ENCODE results near the gene HAT1.

HAT1 gene

DNA sequence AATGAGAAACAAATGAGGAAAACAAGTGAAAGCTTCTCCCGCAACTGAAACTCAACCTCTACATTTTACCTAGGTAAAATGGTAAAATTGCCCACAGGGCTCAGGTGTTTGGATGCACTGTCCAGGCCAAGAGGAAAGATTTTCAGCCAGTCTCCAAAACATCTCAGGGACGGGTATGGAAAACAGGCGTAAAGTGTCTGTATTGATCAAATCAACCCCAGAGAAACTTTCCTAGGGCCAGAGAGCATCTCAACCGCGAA is 361 bp upstream of the HAT1 start:
- no peak for DNase-seq

DNA sequence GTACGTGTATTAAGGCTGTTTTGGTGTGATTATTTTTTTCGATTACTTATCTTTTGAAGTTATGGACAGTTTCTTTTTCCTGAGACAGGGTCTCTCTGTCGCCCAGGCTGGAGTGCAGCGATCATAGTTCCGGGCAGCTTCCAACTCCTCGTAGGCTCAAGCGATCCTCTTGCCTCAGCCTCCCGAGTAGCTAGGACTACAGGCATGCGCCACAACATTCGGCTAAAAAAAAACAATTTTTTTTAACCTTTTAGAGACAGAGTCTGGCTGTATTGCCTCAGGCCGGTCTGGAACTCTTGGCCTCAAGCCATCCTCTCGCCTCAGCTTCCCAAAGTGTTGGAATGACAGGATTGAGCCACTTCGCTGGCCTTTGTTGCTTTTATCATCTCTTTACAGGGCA is 945 bp downstream of the HAT1 start:
- DNase-seq = no peak

DNA sequence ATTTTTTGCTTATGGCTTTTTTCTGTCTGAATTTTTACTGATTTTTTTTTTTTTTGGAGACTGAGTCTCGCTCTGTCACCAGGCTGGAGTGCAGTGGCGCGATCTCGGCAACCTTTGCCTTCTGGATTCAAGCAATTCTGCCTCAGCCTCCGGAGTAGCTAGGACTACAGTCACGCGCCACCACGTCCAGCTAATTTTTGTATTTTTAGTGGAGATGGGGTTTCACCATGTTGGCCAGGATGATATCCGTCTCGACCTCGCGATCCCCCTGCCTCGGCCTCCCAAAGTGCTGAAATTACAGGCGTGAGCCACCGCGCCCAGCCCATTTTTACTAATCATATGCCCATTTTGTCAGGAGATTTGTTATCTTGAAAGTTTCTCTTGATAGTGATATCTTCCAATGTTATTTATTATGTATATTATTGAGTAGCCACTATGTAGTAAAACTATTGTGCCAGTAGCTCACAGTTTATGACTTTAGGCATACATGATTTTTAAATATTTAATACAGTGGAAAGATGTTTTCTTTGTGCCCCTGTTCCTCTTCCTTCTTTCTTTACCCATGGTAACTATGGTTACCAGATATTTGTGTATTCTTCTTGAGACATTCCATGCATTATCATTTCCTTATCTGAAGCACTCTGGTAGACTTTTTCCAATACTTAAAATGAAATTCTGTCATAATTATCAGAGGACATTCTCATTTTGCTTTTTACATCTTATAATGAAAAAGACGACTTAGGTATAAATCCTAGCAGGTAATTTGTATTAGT is 2.1 kb downstream of the HAT1 start:
- DNase-seq = no peak

DNA sequence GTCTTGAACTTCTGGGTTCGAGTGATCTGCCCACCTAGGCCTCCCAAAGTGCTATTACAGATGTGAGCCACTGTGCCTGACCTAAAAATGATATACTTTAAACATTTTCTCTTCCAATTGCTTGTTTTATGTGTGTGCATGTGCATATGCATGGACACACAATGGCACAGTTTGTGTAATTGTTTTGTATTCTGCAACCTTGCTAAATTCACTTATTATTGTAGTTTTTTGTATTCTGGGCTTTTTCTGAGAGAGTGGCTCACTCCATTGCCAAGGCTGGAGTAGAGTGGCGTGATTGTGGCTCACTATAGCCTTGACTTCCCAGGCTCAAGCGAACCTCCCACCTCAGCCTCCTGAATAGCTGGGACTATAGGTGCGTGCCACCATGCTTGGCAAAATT is 8.1 kb downstream of the HAT1 start:
- DNase-seq = no peak

DNA sequence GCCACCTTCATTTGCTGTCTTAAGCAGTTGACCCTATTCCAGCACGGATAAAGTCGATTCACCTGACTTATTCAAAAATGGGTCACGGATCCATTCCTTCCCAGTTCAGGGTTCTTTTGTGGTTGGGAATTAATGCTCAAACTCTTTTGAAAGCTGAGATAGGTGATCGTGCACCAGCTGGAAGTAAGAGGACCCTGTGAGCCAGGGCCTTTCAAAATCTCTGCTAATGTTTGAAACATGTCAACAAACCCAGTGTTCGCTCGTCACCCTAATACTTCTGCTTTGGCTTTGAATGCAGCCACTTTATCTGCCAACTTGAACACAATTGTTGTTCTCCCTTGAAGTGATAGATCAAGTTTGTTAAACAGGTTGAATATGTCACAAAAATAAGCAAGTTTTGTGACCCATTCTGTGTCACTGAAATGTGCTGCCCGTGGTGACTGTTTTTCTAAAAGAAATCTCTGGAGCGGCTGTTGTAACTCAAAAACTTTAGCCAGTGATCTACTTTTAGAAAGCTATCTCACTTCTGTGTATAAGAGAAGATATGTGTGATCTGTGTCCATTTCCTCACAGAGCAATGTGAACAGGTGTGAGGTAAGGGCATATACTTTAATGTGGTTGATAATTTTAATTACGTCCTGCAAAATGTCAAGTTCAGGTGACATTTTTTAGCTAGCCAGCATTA is 16.9 kb downstream of the HAT1 start:
- no peak for DNase-seq

DNA sequence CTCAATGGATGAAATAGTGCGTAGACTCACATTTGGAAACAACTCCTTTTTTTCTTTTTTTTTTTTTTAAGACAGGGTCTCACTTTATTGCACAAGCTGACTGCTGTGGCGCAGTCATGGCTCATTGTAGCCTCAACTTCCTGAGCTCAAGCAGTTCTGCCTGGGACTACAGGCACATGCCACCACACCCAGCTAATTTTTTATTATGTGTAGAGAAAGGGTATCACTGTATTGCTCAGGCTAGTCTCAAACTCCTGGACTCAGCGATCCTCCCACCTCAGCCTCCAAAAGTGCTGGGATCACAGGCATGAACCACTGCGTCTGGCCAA is 17.4 kb downstream of the HAT1 start:
- DNase-seq = no peak

DNA sequence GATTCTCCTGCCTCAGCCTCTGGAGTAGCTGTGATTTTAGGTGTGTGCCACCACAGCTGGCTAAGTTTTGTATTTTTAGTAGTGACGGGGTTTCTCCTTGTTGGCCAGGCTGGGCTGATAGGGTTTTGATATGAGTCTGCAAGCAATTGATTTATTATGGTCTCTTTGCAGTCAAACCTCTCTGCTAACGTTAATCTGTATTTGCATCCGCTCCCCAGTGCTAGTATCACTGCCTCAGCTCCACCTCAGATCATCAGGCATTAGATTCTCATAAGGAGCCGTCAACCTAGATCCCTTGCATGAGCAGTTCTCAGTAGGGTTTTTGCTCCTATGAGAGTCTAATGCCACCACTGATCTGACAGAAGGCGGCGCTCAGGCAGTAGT is 19.0 kb downstream of the HAT1 start:
- no peak for DNase-seq

DNA sequence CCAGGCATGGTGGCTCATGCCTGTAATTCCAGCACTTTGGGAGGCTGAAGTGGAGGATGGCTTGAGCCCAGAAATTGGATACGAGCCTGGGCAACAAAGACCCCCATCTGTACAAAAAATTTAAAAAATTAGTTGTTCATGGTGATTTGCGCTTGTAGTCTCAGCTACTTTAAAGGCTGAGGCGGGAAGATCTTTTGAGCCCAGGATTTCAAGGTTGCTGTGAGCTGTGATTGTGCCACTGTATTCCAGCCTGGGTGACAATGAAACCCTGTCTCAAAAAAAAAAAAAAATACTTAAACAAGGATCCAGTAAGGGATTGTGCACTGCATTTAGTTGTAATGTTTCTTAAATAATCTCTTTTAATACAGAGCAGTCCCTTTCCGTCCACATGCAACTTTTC is 21.6 kb downstream of the HAT1 start:
- no peak for DNase-seq

DNA sequence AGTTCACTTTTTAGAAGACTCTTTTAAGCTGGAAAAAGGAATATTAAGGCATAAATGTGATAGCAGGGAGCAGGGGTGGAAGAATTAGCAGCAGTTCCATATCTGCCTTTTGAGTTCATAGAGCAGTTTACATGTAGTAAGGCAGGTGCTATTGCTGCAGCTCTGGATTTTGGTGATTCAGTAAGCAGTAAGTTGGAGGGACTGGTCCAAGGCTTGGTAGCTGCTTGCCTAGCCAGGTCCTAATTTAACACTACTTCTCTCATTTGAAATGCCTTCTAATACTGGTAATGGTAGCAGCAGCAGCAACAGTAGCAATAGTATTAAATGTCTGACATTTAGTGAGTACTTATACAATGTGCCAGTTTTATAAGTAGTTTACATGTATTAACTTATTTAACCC is 30.0 kb downstream of the HAT1 start:
- DNase-seq = no peak

DNA sequence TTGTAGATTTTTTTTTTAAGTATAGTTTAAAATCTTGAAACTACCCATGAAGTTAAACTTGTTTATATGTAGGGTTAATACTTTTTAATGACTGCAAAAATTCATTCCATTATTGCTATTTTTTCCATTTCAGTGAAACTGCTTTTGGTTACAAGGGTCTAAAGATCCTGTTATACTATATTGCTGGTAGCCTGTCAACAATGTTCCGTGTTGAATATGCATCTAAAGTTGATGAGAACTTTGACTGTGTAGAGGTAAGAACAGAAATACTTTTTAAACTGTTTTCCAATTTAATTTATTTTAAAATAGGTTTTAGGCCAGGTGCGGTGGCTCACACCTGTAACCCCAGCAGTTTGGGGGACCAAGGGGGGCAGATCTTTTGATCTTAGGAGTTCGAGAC is 30.5 kb downstream of the HAT1 start:
- no peak for DNase-seq

DNA sequence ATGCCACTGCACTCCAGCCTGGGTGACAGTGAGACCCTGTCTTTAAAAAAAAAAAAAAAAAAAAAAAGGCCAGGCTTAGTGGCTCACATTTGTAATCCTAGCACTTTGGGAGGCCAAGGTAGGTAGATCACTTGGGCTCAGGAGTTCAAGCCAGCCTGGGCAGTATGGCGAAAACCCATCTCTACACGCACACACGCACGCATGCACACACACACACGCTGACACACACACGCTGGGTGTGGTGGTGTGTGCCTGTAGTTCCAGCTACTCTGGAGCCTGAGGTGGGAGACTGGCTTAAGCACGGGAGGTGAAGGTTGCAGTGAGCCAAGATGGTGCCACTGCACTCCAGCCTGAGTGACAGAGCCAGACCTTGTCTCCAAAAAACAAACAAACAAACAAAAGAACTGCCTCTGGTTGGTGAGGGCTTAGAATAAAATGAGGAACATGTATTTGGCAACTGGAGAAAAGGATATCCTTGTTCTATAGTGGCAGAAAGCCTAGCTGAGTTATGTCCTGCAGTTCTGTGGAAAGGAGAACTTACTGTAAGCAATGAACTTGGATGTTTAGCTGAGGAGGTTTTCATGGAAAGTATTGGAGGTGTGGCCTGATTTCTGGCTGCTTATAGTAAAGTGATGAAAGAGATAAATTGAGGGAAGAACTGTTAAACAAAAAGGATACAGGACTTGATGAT is 34.0 kb downstream of the HAT1 start:
- no peak for DNase-seq

DNA sequence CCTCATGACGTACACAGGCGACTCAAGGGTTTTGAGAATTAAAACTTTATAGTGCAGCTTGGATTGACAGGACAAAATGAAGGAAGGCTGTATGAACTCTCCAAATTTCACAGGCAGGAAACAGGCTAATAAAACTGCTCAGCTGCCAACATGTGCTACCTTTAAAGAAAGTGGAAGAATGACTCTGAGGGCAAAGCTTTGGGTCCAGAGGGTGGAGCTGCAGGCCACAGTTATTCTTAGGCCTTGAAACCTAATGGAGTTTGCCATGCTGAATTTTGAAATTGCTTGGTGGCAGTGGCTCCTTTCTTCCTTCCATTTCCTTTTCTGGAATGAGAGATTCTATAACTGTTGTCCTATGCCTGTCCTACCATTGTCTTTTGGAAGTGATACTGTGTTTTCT is 34.8 kb downstream of the HAT1 start:
- DNase-seq = no peak

DNA sequence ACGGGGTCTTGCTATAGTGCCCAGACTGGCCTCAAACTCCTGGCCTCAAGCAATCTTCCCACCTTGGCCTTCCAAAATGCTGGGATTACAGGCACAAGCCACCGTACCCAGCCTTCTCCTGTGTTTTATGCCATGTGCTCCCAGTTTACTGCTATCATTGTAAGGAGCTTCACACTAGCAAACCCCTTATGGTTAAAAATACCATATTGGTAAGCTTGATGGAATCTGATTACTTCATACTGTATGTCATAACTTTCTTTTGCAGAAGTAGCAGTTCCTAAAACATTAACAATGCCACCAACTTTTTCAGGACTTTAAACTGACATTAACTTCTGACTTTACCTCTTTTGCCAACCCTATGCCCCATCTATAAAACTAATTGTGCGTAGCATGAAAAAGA is 36.2 kb downstream of the HAT1 start:
- peak; percentile 11 for DNase-seq

DNA sequence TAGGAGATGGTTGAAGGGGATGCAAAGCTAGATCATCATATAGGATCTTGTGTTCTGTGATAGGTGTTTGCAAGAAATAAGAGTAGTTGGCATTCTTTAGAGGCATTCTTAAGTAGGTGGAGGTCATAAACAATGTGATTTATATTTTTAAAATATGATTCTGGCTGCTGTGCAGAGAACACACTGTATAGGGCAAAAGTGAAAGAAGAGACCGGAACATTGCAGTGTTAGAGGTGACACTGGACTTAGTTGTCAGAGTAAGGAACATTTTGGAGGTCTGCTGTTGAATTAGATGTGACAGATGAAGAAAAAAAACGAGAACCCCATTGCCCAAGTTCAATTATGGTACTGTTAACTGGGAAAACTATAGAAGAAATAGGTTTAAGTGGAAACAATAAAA is 37.7 kb downstream of the HAT1 start:
- DNase-seq = no peak

DNA sequence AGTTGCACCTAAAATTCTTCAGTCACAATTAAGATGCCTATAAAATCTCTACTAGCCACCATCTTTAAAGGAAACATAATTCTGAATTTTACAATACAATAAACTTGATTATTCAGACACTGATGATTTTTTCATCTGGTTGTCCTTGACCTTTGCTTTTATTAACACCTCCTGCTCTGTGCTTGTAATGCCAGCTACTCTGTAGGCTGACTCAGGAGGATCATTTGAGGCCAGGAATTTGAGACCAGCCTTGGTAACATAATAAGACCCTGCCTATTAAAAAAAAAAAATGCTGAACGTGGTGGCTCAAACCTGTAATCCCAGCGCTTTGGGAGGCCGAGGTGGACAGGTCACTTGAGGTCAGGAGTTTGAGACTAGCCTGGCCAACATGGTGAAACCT is 38.3 kb downstream of the HAT1 start:
- no peak for DNase-seq

DNA sequence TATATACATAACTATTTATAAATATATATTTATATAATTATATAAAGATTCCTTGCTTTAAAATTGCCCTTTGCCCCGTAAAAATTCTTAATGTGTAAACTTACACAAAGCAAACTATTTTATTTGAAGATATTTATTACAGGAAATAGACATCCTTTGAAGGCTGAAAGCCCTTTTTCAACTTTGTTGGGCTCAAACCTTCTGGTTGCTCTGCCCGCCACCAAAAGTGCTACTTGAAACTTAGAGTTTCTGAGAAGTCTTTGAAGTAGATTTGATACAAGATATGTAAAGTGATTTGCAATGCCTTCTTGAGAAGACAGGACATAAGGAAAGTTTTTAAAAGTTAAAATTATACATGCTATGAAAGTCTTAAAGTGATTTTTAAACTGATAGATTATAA is 40.9 kb downstream of the HAT1 start:
- DNase-seq = no peak

DNA sequence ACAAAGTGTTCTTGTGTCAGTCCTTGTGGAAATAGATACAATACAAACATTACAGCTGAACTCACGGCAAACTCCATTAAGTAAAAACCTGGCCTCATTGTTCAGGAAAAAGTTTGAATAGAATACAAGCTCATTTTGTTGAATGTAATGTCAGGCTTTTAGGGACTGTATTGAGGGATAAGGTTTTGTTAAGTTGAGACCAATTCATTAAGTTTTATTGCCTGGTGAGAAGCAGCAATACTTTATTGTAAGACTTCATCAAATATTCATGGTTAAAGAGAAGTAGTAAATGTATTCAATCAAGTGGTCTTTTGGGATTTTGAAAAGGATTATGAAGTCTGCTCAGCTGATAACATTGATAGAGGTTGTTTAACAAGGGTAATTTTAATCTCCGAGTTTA is 42.0 kb downstream of the HAT1 start:
- no peak for DNase-seq

DNA sequence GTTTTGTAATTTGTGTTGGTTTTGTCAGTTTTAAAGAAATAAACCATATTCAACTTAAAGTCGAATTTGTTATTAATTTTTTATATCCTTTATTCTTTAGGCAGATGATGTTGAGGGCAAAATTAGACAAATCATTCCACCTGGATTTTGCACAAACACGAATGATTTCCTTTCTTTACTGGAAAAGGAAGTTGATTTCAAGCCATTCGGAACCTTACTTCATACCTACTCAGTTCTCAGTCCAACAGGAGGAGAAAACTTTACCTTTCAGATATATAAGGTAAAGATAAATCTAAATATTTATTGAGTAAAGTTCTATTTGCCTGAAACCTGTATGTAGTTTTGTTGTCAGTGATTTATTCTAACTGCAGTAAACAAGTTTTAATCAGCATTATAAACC is 43.0 kb downstream of the HAT1 start:
- no peak for DNase-seq

DNA sequence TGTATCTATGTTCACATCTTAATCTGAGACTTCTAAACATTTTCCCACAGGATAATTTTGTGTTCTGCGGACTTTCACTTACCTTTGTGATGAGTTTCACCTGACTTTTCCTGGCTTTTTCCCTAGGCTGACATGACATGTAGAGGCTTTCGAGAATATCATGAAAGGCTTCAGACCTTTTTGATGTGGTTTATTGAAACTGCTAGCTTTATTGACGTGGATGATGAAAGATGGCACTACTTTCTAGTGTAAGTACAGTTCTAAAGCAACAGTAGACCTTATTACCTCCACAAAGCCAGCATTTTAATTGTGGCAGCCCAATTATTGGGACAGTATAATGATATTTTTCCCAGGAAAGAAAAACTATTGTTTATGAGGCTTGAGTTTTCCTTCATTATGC is 43.4 kb downstream of the HAT1 start:
- DNase-seq = no peak

DNA sequence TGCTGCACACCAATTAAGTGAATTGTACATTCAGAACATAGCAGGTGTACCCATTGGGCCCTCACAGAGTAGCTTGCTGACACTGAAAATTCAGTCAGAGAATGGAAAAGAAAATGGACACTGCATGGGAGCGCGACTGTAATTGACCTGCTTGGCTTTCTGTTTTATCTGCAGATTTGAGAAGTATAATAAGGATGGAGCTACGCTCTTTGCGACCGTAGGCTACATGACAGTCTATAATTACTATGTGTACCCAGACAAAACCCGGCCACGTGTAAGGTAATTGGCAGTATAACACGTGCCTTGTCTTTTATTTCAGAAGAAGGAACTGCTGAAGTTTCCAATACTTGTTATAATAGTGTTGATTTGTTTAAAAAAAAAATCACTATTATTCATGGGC is 44.0 kb downstream of the HAT1 start:
- DNase-seq = no peak

DNA sequence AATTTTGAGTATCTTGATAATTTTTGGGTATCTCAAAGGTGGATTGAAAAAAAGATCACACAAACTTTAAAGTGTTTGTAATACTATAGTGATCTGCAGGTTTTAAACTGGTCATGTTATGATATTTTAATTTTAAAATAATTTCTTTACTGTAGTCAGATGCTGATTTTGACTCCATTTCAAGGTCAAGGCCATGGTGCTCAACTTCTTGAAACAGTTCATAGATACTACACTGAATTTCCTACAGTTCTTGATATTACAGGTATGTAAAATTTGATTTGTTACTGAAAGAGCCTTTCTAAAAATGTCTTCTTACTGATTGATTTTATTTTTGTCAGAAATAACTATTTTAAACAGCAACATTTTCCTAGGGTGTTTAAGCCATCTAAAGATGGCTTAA is 44.4 kb downstream of the HAT1 start:
- no peak for DNase-seq

DNA sequence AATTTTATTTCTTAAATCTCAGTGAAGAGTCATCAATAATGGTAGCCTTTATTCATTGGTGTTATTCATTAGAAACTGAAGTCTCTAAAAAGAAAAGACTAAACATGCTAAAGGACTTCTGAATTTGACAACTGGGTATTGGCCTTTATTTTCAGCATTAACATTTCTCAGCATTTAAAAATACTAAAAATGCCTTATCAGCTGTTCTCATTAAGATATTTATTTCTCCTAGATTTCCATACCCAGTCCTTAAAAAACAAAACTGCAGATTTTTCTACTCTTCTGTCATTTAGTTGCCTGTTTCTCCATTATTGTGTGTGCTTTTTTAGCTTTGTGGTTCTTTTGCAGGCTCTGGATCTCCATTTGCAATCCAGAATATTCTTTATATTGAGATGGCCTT is 46.2 kb downstream of the HAT1 start:
- DNase-seq = no peak

DNA sequence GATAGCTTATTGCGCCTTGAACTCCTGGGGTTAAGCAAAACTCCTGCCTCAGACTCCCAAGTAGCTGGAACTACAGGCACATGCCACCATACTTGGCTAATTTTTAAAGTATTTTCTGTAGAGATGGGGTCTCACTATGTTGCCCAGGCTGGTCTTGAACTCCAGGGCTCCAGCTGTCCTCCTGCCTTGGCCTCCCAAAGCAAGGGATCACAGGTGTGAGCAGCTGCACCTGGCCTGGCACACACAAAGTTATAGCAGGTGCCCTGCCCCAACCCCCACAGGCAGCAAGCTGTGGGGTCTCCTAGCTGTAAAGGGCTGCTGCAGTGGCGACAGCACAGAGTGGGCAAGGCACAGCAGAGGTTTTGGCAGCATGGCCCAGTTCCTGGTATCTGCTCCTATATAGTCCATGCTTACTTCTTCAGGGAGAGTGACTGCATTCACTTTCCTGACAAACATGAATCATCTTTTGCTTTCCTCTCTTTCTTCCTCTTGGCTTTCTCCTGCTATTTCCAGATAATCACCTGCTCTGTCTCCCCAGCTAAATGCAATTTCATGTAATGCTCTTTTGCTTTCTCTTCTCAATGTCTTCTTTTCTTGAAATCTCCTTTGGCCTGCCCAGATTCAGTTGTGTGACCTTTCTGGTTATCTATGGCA is 50.2 kb downstream of the HAT1 start:
- no peak for DNase-seq

DNA sequence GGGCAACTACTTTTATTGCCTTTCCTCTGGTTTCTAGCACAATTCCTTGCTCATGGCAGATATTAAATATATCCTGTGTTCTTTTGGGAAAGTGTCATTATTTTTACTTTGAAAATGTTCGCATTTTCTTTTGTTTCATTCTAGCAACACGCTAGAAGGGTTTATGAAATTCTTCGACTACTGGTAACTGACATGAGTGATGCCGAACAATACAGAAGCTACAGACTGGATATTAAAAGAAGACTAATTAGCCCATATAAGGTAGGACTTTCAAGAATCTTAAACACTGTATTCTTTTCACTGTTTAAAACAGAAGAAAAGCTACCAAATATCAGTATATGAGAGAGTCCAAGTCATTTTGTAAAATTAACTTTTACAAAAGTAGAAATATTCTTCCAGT is 56.8 kb downstream of the HAT1 start:
- no peak for DNase-seq

Data from amniotic stem cell (primary cell).